ELF-1 (cell line): Measurements from ENCODE around the gene OR52D1.

Experiments
- DNase-seq: peaks from one replicate; pipeline ENCODE4 v3.0.0-alpha.2; 2016; ENCODE audit warnings: low read depth, low spot score

The OR52D1 gene

GRCh38 chr11:5488385-5488784, at the start of gene OR52D1:
TSS of gene OR52D1 (plus strand) at chr11:5488685. CDS start at chr11:5488707, 22 bp downstream.
- DNase-seq: no peak

GRCh38 chr11:5441414-5441813, 47.1 kb upstream of the OR52D1 start, which contains the start of gene OR51I1:
TSS of gene OR51I1 (minus strand) at chr11:5441514. CDS start at chr11:5441514, 0 bp downstream.
- DNase-seq: no peak

- DNase-seq: no peak
These were observed 44.6 kb upstream of the OR52D1 start for GRCh38 chr11:5443835-5444393.

- no peak for DNase-seq
These were observed 39.5 kb upstream of the OR52D1 start, which contains the start of gene OR51I2 for GRCh38 chr11:5449023-5449422. TSS of gene OR51I2 (plus strand) at chr11:5449323. CDS start at chr11:5453489, 4,166 bp downstream.

- no peak for DNase-seq
These were observed 39.1 kb upstream of the OR52D1 start for GRCh38 chr11:5449432-5449831.

GRCh38 chr11:5460983-5461621, 27.4 kb upstream of the OR52D1 start:
- no peak for DNase-seq

- DNase-seq: no peak
These were observed 21.0 kb upstream of the OR52D1 start for GRCh38 chr11:5467527-5467926.

- no peak for DNase-seq
These were observed 14.6 kb upstream of the OR52D1 start for GRCh38 chr11:5473921-5474320.

GRCh38 chr11:5476186-5476819, 12.2 kb upstream of the OR52D1 start:
- DNase-seq: peak; percentile 8

- no peak for DNase-seq
These were observed 2.5 kb upstream of the OR52D1 start for GRCh38 chr11:5486003-5486402.

- no peak for DNase-seq
These were observed 2.1 kb upstream of the OR52D1 start for GRCh38 chr11:5486421-5486820.

- no peak for DNase-seq
These were observed 414 bp downstream of the OR52D1 start for GRCh38 chr11:5488798-5489399.

- DNase-seq: no peak
These were observed 1.3 kb downstream of the OR52D1 start for GRCh38 chr11:5489576-5490357.

GRCh38 chr11:5499671-5500070, 11.2 kb downstream of the OR52D1 start:
- DNase-seq: no peak

GRCh38 chr11:5500393-5500801, 11.9 kb downstream of the OR52D1 start:
- no peak for DNase-seq

- DNase-seq: no peak
These were observed 16.0 kb downstream of the OR52D1 start for GRCh38 chr11:5504403-5504921.

GRCh38 chr11:5505363-5506048, 17.0 kb downstream of the OR52D1 start:
- DNase-seq: no peak

GRCh38 chr11:5507177-5507932, 18.9 kb downstream of the OR52D1 start:
- DNase-seq: no peak

GRCh38 chr11:5507933-5508305, 19.4 kb downstream of the OR52D1 start:
- no peak for DNase-seq

- DNase-seq: no peak
These were observed 20.1 kb downstream of the OR52D1 start for GRCh38 chr11:5508605-5509004.
